CD4-positive, alpha-beta T cell treated with Interleukin-6 at 100 ng/mL for 8 hours (primary cell): ENCODE results near the gene DNAJC7.

ENCODE experiments used
- DNase-seq: peaks from one replicate; pipeline ENCODE4 v3.0.0-alpha.2; 2020; ENCODE audit warnings: mixed read lengths, low spot score

Gene DNAJC7

GRCh38 chr17:41975099-41976083 lies 41.8 kb downstream of the DNAJC7 start:
- DNase-seq = no peak

- no peak for DNase-seq
These were observed 42.6 kb downstream of the DNAJC7 start for GRCh38 chr17:41974658-41975057.

GRCh38 chr17:41974031-41974430 lies 43.2 kb downstream of the DNAJC7 start:
- no peak for DNase-seq

GRCh38 chr17:41973408-41973811 lies 43.8 kb downstream of the DNAJC7 start:
- no peak for DNase-seq

- no peak for DNase-seq
These were observed 44.5 kb downstream of the DNAJC7 start for GRCh38 chr17:41972571-41973407.

GRCh38 chr17:41971721-41972523 lies 45.3 kb downstream of the DNAJC7 start:
- no peak for DNase-seq

GRCh38 chr17:41970901-41971331 lies 46.3 kb downstream of the DNAJC7 start:
- DNase-seq = no peak

- DNase-seq = no peak
These were observed 48.6 kb downstream of the DNAJC7 start for GRCh38 chr17:41968676-41969075.

- no peak for DNase-seq
These were observed 49.2 kb downstream of the DNAJC7 start for GRCh38 chr17:41967921-41968578.

- peak; percentile 44 for DNase-seq
These were observed 49.9 kb downstream of the DNAJC7 start for GRCh38 chr17:41967141-41967920.

- DNase-seq = peak; percentile 87
These were observed 50.6 kb downstream of the DNAJC7 start, which contains the start of gene CNP for GRCh38 chr17:41966463-41967140. Gene CNP (plus strand): TSS chr17:41966795. CDS start chr17:41966885, 90 bp downstream.

GRCh38 chr17:41965694-41966462 lies 51.4 kb downstream of the DNAJC7 start:
- peak; percentile 72 for DNase-seq

- DNase-seq = peak; percentile 70
These were observed 54.3 kb downstream of the DNAJC7 start for GRCh38 chr17:41962768-41963434.

GRCh38 chr17:41962111-41962510 lies 55.1 kb downstream of the DNAJC7 start:
- DNase-seq = no peak

GRCh38 chr17:41959336-41960095 lies 57.7 kb downstream of the DNAJC7 start:
- DNase-seq = no peak

- no peak for DNase-seq
These were observed 58.3 kb downstream of the DNAJC7 start for GRCh38 chr17:41959030-41959335.

- DNase-seq = no peak
These were observed 59.3 kb downstream of the DNAJC7 start for GRCh38 chr17:41957869-41958439.
